Measurements from ENCODE around the gene EMSY.

The EMSY gene

DNA sequence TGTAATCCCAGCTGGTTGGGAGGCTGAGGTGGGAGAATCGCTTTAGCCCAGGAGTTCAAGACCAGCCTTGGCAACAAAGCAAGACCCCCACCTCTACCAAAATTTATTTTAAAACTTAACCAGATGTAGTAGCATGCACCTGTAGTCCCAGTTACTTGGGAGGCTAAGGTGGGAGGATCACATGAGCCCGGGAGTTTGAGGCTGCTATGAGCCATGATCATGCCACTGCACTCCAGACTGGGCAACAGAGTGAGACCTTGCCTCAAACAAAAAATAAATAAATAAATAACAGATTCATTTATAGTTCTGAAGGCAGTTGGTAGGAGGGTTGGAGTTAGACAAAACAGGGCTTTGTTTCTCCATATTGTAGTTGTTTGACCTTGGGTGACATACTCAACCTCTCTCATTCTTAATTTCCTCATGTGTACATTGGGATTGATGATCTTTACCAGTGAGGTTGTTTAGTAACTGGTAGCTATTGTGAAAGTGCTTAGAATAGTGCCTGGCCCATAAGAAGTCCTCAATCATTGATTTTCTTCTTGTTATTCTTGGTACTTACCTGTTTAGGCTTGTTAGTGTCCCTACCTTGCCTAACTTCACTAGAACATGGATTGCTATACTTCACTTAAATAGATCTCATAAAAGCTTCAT, 79.1 kb downstream of the EMSY start:
- DNase-seq: no peak

DNA sequence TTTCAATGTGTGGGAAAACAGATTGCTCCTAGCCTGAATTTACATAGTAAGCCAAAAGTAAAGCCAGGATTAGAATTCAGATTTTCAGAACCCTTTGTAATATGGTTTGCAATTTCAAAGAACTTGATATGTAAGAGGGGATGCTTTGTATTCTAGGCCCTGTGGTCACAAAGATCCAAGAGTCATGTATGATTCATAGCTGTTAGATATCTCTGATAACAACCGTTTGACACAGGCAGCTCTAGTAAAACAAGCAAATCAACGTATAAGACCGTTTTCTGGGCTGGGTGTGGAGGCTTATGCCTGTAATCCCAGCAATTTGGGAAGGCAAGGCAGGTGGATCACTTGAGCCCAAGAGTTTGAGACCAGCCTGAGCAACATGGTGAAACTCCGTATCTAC, 79.6 kb downstream of the EMSY start:
- DNase-seq: no peak

DNA sequence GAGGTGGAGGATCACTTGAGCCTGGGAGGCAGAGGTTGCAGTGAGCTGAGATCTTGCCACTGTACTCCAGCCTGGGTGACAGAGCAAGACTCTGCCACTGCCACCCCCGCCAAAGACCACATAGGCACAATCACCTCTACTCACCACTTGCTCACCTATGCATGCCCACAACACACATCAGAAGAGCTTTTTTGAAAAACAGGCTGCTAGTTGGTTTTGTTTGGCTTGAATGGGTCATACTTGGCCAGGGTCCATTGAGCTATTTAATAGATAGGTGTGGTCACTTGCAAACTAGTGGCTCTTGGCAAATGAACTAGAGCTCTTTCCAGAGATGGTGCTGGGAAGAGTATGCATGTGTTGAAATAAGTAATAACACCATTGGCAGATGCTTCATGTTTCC, 80.1 kb downstream of the EMSY start:
- DNase-seq: no peak

- DNase-seq: no peak
Measured at GRCh38 chr11:76526878-76527277, 82.1 kb downstream of the EMSY start.

- DNase-seq: no peak
Measured at GRCh38 chr11:76542436-76542835, 97.6 kb downstream of the EMSY start.

DNA sequence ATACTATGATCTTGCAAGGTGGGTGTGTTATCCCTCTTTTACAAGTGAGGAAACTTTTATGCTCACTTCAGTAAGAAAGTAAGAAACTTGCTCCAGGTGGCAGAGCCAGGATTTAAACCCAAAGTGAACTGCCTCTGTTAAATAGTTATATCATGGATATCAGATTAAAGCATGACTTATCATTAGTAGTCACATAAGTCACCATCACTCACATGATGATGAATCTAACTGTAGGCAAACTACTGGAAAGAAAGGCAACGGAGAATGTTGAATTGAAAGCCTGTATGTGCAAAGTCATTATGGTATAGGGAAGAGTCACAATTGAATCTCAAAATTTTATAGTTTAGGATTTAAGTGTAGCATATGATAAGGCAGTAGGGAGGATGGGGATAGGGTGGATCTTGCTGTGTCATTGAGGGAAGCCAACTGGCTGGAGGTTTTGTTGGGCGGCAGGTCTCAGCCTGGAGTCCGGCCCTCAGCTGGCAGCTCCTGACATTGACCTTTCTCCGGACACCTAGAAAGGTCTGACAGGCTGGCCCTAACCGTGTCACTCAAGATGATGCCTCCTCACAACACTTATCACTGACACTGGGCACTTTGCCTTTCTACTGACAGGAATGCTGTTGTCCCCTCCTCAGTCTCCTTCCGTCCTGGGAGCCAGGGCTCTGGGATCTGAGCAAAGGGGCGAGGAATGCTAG, 98.3 kb downstream of the EMSY start:
- no peak for DNase-seq

- no peak for DNase-seq
Measured at GRCh38 chr11:76550781-76551180, 106.0 kb downstream of the EMSY start.

DNA sequence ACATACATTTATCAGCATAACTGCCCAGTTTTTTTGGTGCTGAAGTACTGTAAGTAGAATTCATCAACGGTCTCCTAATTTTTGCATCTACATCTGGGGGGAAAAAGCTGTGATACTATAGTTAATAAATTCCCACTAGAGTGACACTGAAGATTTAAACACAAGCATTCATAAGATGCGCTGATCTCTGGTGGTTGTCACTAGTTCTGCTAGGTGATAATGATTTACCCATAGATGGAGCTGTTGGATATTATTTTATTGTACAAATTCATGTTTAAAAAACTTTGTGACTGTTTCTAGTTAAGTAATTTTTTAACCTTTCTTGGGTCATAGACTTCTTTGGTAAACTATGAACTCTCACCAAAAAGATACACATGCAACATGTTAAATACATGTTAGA, 106.6 kb downstream of the EMSY start:
- peak; percentile 4 for DNase-seq

GRCh38 chr11:76552987-76553386, 108.2 kb downstream of the EMSY start:
- DNase-seq: no peak

- no peak for DNase-seq
Measured at GRCh38 chr11:76553554-76554476, 109.0 kb downstream of the EMSY start.

- no peak for DNase-seq
Measured at GRCh38 chr11:76554767-76555166, 109.9 kb downstream of the EMSY start.

DNA sequence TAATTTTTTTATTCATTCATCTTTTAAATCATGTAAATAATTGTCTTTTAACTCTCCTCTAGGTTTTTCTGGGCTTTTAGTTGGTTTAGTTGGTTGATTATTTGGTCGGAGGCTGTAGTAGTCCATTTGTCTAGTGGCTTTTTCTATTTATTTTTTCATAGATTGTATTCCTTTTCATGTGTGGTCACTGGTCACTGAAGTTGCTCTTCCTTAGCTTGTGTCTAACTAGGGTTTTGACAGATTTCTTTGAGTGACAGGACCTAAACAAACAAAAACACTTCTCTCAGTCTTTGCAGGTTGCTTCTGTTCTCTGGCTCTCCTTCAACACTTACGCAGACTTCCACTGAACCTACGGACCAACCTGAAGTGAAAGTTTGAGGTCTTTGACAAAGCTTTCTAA, 112.6 kb downstream of the EMSY start:
- DNase-seq: no peak

DNA sequence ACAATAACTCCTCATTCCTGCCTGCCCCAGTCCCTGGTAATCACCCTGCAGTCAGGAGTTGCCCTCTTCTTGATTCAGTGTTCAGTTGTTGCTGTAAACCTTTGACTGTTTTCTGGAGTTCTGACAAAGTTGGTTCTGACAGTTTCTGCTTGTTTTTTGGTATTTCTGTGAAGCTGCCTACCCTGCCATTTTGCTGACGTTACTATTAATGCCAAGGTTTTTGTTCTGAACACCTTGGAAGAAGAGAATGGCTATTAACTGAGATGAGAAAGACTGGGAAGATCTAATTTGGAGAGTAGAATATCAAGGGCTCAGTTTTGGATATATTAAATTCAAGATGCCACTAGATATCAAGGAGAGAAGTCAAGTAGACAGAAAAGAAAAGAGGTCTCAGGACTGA, 113.7 kb downstream of the EMSY start:
- no peak for DNase-seq

DNA sequence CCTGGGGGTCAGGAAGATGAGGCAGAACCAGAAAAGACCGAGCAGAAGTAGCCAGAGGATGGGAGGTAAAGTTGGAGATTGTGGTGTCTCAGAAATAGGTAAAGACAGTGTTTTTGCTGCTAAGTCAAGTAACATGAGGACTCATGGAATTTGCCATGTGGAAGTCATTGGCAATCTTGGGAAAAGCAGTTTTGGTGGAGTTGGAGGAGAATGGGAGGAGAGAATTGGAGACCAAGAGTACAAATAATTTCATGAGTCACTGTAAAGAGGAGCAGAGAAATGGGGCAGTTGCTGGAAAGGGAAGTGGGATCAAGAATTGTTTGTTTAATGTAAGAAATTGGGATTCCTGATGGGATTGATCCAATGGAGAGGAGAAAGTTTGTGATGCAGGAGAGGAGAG, 114.1 kb downstream of the EMSY start:
- no peak for DNase-seq

DNA sequence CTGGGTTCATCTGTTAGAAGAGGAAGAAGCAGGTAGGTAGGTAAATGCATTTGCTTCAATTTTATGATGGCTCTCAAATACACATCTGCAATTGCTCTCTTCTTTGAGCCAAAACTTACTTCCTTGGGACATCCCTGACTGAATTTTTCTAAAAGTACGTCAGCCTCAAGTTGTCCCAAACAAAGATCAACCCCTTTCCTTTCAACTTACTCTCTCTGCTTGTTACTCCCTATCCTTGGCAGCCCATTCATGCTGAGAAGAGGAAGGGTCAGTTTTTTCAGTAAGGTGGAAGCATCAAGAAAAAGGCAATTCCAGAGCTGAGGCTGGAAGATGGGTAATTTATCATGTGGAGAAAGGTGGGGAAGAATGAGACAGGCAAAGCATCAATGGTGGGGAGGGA, 114.5 kb downstream of the EMSY start:
- DNase-seq: no peak

DNA sequence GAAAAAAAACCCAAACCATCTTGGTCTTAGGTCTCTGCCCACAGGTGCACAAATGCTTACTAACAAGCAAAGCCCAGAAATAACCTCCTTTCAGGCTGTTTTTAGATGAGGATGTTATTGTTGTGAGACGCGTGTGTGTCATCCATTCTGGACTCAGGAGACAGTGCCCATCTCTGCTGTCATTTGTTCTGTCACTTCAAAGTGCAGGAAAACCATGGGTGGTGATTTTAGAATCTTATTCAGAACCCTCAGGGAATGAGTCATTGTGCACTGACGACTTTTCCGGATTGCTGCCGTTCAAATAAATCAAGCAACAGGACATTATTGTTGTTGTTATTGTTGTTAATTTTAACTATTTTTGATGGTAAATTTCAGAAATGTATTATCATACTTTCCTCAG, 115.4 kb downstream of the EMSY start:
- DNase-seq: peak; percentile 38

DNA sequence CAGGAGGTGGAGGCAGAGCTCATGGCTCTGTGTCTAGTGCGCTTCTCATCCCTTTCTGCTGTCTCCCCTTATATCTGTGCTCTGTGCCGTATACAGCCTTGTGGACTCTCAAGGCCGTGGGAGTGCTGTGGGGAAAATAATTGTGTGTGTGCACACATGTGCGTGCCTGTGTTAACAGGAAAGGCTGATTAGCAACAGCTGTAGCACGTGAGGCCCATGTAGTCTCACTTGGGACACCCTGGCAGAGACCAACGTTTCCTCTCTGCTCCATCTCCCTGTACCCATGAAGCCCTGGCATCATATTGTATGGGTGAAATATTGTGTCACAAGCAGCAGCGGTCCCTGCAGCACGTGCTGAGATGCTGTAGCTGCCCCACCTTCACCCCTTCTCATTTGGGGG, 116.4 kb downstream of the EMSY start:
- no peak for DNase-seq

DNA sequence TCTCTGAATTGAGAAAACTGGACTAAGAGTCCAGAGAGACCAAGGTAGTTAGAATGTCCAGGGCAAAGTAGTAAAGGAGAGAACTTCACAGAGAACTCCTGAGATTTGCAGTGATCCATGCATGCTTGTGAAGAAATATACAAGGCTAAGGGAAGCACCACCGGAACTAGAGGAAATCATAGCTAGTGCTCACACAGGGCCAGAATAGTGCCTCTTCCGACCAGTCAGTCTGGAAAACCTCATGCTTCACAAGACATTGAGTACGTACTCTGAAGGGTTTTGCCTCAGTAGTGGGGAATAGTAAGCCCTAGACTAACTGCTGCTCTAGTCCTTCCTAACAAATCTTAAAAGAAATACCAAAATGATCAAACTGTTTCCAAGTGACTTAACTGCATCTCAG, 117.7 kb downstream of the EMSY start:
- no peak for DNase-seq

DNA sequence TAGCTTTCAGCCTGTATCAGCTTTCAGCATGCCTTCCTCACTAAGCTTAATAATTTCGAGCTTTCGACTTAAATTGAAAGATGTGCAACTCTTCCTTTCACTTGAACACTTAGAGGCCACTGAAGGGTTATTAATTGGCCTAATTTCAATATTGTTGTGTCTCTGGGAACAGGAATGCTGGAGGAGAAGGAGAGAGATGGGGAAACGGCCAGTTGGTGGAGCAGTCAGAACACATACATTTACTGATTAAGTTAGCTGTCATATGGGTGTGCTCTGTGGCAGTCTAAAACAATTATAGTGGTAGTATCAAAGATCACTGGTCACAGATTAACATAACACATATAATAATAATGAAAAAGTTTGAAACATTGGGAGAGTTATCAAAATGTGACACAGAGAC, 119.5 kb downstream of the EMSY start:
- DNase-seq: no peak

- no peak for DNase-seq
Measured at GRCh38 chr11:76566811-76567210, 122.0 kb downstream of the EMSY start.

DNA sequence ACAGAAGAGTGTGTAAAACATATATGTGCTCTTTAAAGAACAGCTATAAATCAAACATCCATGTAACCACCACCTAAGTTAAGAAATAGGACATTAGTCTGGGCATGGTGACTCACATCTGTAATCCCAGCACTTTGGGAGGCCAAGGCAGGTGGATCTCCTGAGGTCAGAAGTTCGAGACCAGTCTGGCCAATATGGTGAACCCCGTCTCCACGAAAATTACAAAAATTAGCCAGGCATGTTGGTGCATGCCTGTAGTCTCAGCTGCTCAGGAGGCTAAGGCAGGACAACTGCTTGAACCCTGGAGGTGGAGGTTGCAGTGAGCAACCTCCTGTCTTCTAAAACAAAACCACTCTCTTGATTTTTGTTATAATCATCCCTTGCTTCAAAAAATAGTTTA, 122.4 kb downstream of the EMSY start:
- no peak for DNase-seq

- no peak for DNase-seq
Measured at GRCh38 chr11:76568139-76568538, 123.3 kb downstream of the EMSY start.

DNA sequence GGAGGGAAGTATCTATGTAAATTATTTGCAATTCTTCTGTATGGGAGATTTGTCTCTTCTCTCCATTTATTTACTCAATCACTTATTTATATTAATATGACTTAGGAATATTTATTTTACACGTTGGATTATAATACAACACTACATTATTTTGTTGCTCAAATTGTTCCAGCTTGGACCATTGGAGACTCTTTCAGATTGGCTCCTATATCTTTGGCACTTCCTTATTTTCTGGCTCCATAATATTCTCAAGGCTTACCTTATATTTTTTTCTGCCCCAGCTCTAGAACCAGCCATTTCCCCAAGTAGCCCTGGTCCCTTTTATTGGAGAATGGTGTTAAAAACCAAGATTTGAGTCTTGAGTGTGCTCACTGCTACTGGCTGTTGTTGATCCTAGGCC, 123.8 kb downstream of the EMSY start:
- DNase-seq: no peak

Data from CD4-positive, alpha-beta T cell treated with Interleukin-17A for 1 hour (primary cell).